SK-N-SH treated with all-trans-retinoic acid at 6 μM for 48 hours (cell line): ENCODE data around the gene ASB3.

Experiments
- ATAC-seq: fragments of 200-7000 bp; cut with Tn5 transposase; 3 replicates; pipeline ENCODE4 v1.9.1; 2020; ENCODE audit warnings: mild to moderate bottlenecking, moderate library complexity
- BACH2 ChIP-seq: fragments of 250-450 bp; sonication (Bioruptor Pico); IDR thresholded peaks from 2 replicates; pipeline ENCODE4 v1.9.0; 2021; ENCODE audit warnings: mild to moderate bottlenecking, borderline replicate concordance
- CSDC2 ChIP-seq: fragments of 250-450 bp; sonication (Bioruptor Pico); IDR thresholded peaks from 2 replicates; pipeline ENCODE4 v1.5.0; 2020; ENCODE audit warnings: mild to moderate bottlenecking, moderate library complexity
- CSRNP3 ChIP-seq: fragments of 250-450 bp; sonication (Bioruptor Pico); IDR thresholded peaks from 2 replicates; pipeline ENCODE4 v1.5.1; 2021; ENCODE audit warnings: mild to moderate bottlenecking, moderate library complexity
- ESRRG ChIP-seq: fragments of 250-450 bp; sonication (Bioruptor Pico); IDR thresholded peaks from 2 replicates; pipeline ENCODE4 v1.6.1; 2021; ENCODE audit warnings: mild to moderate bottlenecking
- GLIS3 ChIP-seq: fragments of 250-450 bp; sonication (Bioruptor Pico); IDR thresholded peaks from 2 replicates; pipeline ENCODE4 v1.5.0; 2020; ENCODE audit warnings: mild to moderate bottlenecking, moderate library complexity
- ISL1 ChIP-seq: fragments of 250-450 bp; sonication (Bioruptor Pico); IDR thresholded peaks from 2 replicates; pipeline ENCODE4 v2.1.2; 2022; ENCODE audit warnings: mild to moderate bottlenecking, moderate library complexity
- PATZ1 ChIP-seq: fragments of 250-450 bp; sonication (Bioruptor Pico); IDR thresholded peaks from 2 replicates; pipeline ENCODE4 v1.8.0; 2020; ENCODE audit warnings: mild to moderate bottlenecking, moderate library complexity, borderline replicate concordance
- POU6F1 ChIP-seq: fragments of 250-450 bp; sonication (Bioruptor Pico); IDR thresholded peaks from 2 replicates; pipeline ENCODE4 v1.8.0; 2021; ENCODE audit warnings: low read depth, mild to moderate bottlenecking, moderate library complexity, borderline replicate concordance
- PPARA ChIP-seq: fragments of 250-450 bp; sonication (Bioruptor Pico); IDR thresholded peaks from 2 replicates; pipeline ENCODE4 v1.5.0; 2020; ENCODE audit warnings: mild to moderate bottlenecking, borderline replicate concordance
- RARB ChIP-seq: fragments of 250-450 bp; sonication (Bioruptor Pico); IDR thresholded peaks from 2 replicates; pipeline ENCODE4 v1.8.0; 2021; ENCODE audit warnings: mild to moderate bottlenecking, moderate library complexity
- SNAI2 ChIP-seq: fragments of 250-450 bp; sonication (Bioruptor Pico); IDR thresholded peaks from 2 replicates; pipeline ENCODE4 v1.5.0; 2020; ENCODE audit warnings: mild to moderate bottlenecking, moderate library complexity
- TCF4 ChIP-seq: fragments of 250-450 bp; sonication (Bioruptor Pico); IDR thresholded peaks from 2 replicates; pipeline ENCODE4 v1.8.0; 2021; ENCODE audit warnings: mild to moderate bottlenecking, moderate library complexity, borderline replicate concordance
- TOX ChIP-seq: fragments of 250-450 bp; sonication (Bioruptor Pico); IDR thresholded peaks from 2 replicates; pipeline ENCODE4 v1.8.0; 2021; ENCODE audit warnings: mild to moderate bottlenecking, moderate library complexity, borderline replicate concordance
- TSHZ2 ChIP-seq: fragments of 250-450 bp; sonication (Bioruptor Pico); IDR thresholded peaks from 2 replicates; pipeline ENCODE4 v1.5.0; 2020; ENCODE audit warnings: mild to moderate bottlenecking, moderate library complexity
- ZFP30 ChIP-seq: fragments of 450-650 bp; formaldehyde crosslinking; IDR thresholded peaks from 2 replicates; pipeline ENCODE4 v1.5.0; 2022; ENCODE audit warnings: mild to moderate bottlenecking, moderate library complexity
- ZNF565 ChIP-seq: fragments of 450-650 bp; formaldehyde crosslinking; conservative IDR thresholded peaks from 2 replicates; pipeline ENCODE4 v1.5.0; 2020; ENCODE audit warnings: low read depth, mild to moderate bottlenecking, moderate library complexity
- ZNF70 ChIP-seq: fragments of 450-650 bp; formaldehyde crosslinking; IDR thresholded peaks from 2 replicates; pipeline ENCODE4 v1.5.0; 2020; ENCODE audit warnings: mild to moderate bottlenecking, moderate library complexity
- ZNF8 ChIP-seq: fragments of 450-650 bp; formaldehyde crosslinking; IDR thresholded peaks from 2 replicates; pipeline ENCODE4 v1.5.0; 2020; ENCODE audit warnings: mild to moderate bottlenecking, moderate library complexity
- TF ChIP-seq, protein P1 (sequence below): fragments of 250-450 bp; sonication (Bioruptor Pico); IDR thresholded peaks from 2 replicates; pipeline ENCODE4 v1.5.1; 2020; ENCODE audit warnings: low read depth, mild to moderate bottlenecking, moderate library complexity

Gene ASB3

GRCh38 chr2:53629001-53629400, 157.8 kb downstream of the ASB3 start:
- TF ChIP-seq TOX (CRISPR knock-in tag) (no peak), ISL1 (CRISPR knock-in tag) (no peak), ZFP30 (CRISPR knock-in tag) (no peak), PATZ1 (CRISPR knock-in tag) (no peak), POU6F1 (CRISPR knock-in tag) (no peak), GLIS3 (CRISPR knock-in tag) (no peak), SNAI2 (CRISPR knock-in tag) (no peak), RARB (CRISPR knock-in tag) (no peak)
- TF ChIP-seq, all 23 proteins: peak for 0

GRCh38 chr2:53622141-53622540, 164.6 kb downstream of the ASB3 start:
- ATAC-seq = no peak
- TF ChIP-seq TSHZ2 = no peak
- TF ChIP-seq ZNF8 (CRISPR knock-in tag) = no peak
- TF ChIP-seq PATZ1 (CRISPR knock-in tag) = no peak
- no peak for TF ChIP-seq BACH2 (CRISPR knock-in tag)
- TF ChIP-seq ISL1 (CRISPR knock-in tag) = no peak
- TF ChIP-seq, protein P1, sequence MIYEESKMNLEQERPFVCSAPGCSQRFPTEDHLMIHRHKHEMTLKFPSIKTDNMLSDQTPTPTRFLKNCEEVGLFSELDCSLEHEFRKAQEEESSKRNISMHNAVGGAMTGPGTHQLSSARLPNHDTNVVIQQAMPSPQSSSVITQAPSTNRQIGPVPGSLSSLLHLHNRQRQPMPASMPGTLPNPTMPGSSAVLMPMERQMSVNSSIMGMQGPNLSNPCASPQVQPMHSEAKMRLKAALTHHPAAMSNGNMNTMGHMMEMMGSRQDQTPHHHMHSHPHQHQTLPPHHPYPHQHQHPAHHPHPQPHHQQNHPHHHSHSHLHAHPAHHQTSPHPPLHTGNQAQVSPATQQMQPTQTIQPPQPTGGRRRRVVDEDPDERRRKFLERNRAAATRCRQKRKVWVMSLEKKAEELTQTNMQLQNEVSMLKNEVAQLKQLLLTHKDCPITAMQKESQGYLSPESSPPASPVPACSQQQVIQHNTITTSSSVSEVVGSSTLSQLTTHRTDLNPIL (CRISPR knock-in tag) = no peak
- TF ChIP-seq CSRNP3 = no peak
- TF ChIP-seq TCF4 (CRISPR knock-in tag) = no peak
- no peak for TF ChIP-seq TOX (CRISPR knock-in tag)
- TF ChIP-seq SNAI2 (CRISPR knock-in tag) = no peak
- TF ChIP-seq POU6F1 (CRISPR knock-in tag) = no peak
- no peak for TF ChIP-seq GLIS3 (CRISPR knock-in tag)
- no peak for TF ChIP-seq ZNF565 (CRISPR knock-in tag)
- no peak for TF ChIP-seq RARB (CRISPR knock-in tag)
- no peak for TF ChIP-seq ZNF70
- no peak for TF ChIP-seq PPARA (CRISPR knock-in tag)
- no peak for TF ChIP-seq ESRRG (CRISPR knock-in tag)
- TF ChIP-seq ZFP30 (CRISPR knock-in tag) = no peak
- no peak for TF ChIP-seq CSDC2 (CRISPR knock-in tag)

More at GRCh38 chr2:53629001-53629400, 157.8 kb downstream of the ASB3 start:
- ATAC-seq = no peak
